GM19395 (cell line): ENCODE measurements around the gene ZNF573.
A peak's percentile ranks its signal among the peaks of the same experiment; 100 is the strongest.
"Not testable (repeated sequence)": the region's sequence is repeated elsewhere in the genome, so short reads cannot be mapped to it uniquely, and the experiment has no call there.

Experiments
- ATAC-seq: cut with Tn5 transposase; IDR thresholded peaks from one replicate; pipeline ENCODE4 v1.9.1; 2021; ENCODE audit warnings: mild to moderate bottlenecking, moderate library complexity; ENCODE audit not compliant: unreplicated experiment

ZNF573 gene

DNA sequence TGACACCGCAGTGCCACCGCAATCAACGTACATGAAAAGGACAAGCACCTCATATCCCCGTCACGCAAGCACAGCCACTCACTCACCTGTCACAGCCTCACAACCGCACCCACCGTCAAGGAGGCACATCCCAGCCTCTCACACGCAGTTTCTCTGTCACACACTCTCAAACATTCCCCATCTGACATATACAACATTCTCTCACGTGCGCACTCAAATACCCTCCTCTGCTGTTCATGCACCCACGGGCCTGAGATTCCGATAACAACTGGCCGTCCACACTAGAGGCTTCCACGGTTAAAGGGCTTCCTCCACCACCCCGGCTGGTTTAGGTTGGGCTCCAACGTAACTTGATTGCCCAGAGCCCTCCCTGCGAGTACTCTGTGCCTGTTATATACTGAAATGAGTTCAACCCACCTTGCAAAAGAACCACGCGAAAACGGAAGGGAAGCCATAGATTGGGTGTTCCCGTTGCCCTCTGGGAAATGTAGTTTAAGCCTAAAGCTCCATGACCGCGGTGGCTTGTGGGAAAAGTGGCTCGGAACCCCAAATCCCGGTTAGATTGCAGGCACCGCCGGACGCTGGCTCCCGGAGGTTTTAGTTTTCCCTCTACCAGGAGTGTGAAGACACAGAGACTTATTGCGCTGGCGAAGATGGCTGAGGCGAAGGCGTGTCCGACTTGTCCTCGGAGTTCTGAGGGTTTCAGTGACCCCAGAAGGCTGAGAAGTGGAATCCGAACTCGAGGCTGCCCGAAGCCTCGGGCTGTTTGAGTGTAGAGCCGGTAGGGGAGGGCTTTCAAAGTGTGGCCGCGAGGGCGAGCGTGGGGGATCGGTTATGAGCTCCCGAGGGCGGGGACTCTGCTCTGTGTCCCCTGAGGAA is at the start of gene ZNF573:
Gene ZNF573 (minus strand): TSS at position 460 of the 879 bp plus-strand sequence. CDS start 5,857 bp downstream, outside the sequence.
- ATAC-seq: peak; percentile 90

DNA sequence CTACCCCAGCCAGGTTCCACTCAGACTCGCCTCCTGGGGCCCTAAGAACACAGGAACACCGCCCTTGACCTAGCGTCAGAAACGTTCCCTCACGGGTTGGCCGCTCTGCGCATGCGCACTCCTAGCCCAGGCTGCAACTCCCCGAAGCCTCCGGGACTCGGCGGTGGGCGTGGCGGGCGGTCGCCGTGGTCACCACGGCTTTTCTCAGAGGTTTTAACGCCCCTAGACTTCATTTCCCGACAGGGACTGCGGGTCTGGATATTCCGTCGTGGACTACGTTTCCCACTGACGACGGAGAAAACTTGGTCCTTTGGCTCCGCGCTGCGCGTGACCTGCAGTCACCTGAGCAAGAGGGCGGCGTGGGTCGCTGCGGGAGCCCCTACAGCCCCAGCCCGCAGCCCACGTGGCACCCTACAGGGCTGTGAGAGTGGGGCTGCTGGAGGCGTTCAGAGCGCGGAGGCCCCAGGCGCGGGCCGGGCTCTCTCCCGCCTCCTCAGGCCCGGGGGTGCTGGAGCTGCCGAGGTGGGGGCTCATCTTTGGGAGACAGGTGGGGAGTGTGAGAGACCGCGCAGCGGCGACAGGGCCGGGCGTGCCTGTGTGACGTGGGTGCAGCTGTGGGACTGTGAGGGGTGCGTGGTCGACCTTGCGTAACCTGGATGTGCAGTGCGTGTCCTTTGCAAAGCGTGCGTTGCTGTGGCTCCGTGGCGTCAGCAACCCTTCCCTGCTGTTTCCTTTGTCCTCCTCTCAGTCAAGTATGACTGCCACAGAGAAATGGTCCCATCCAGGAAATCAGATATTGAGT is 38.0 kb upstream of the ZNF573 start:
- ATAC-seq: no peak

DNA sequence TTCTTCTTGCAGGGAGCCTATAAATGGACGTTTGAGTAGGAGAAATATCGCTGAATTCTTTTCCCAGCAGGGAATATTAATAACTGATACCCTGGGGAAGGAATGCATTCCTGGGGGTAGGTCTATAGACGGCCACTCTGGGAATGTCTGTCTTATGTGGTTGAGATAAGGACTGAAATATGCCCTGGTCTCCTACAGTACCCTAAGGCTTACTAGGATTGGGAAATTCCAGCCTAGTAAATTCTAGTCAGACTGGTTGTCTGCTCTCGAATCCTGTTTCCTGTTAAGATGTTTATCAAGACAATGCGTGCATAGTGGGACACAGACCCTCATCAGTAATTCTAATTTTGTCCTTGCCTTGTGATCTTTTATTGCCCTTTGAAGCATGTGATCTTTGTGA is 36.2 kb upstream of the ZNF573 start:
- not testable (repeated sequence) for ATAC-seq

DNA sequence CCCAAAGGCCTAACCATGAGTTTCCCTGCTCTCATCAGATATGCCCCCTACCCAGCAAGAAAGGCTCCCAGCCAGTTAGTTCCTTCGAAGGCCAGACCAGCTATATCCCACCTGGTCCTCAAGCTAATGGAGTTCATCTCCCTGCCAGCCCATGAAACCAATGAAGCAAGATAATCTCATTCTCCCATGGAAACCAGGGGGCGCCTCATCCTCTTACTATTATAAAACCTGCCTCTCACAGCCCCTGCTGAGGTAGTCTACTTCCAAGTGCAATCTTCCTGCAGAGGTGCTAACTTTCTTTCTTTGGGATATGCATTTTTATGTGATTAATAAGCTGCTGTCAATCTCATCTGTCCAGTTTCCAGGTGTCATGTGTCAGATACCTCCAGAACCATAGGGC is 34.0 kb upstream of the ZNF573 start:
- no peak for ATAC-seq

DNA sequence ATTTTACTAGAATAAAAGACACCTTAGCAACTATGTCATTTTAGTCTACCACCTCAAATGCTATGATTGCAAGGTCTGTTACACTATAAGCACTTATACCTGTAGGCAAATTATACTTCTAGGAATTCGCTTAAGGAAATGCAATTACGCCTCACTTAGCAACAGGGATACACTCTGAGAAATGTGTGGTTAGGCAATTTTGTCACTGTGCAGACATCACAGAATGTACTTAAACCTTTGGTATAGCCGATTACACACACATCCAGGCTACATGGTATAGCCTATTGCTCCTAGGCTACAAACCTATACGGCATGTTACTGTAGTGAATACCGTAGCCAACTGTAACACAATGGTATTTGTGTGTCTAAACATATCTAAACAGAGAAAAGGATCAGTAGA is 30.0 kb upstream of the ZNF573 start:
- no peak for ATAC-seq

DNA sequence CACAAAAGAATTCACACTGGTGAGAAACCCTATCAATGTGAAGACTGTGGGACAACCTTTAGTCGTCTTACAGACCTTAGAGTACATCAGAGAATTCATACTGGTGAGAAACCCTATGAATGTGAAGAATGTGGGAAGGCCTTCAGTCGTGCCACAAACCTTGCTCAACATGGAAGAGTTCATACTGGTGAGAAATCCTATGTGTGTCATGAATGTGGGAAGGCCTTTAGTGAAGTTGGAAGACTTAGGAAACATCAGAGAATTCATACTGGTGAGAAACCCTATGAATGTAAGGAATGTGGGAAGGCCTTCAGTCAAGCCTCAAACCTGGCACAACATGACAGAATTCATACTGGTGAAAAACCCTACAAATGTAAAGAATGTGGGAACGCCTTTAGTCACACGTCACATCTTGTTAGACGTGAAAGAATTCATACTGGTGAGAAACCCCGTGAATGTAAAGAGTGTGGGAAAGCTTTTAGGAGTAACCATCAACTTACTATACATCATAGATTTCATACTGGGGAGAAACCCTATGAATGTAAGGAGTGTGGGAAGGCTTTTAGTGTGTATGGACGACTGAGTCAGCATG is 24.0 kb upstream of the ZNF573 start:
- no peak for ATAC-seq

DNA sequence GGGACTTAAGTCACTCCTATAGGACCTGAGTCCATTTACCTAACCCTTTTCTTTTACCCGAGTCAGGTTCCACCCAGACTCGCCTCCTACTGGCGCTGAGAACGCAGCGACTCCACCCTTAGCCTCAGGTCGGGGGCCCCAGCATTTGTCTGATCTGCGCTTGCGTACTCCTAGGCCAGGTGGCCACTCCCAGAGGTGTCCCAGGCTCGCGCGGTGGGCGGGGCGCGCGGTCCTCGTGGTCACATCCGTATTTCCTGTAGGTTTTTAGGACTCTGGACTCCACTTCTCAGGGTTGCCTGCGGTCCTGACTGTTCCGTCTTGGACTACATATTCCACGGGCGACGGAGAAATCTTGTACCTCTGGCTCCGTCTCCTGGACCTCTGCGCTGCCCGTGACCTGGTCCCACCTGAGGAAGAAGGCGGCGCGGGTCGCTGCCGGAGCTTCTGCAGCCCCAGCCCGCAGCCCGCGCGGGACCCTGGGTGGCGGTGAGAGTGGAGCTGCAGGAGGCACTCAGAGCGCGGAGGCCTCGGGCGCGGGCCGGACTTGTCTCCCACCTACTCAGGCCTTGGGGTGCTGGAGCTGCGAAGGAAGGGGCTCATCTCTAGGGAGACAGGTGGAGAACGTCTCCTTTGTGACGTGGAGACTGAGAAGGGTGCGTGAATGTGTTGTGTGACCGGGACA is 11.0 kb upstream of the ZNF573 start:
- ATAC-seq: no peak

DNA sequence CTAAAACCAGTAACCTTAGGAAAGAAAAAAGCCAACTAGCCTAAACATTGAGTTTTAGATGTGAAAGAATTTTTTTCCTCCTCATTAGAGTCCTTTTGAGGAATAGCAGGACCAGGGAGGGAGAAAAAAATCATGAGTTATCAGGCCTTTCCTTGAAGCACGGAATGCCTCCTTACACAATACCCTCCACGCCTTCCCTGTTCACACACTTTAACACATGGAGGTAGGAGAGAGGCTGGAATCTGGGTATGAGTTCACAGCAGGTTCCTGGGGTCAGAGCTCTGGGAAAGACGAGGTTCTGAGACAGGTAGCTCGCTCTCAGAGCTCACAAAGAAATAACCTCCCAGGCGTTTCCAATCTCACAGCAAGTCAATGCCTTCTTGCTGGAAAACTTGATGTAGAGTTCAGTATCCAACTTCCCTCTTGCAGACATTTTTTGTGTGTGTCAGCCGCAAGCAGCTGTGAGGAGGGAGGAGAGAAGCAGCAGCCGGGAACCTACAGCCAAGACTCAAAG is 716 bp downstream of the ZNF573 start:
- ATAC-seq: no peak

DNA sequence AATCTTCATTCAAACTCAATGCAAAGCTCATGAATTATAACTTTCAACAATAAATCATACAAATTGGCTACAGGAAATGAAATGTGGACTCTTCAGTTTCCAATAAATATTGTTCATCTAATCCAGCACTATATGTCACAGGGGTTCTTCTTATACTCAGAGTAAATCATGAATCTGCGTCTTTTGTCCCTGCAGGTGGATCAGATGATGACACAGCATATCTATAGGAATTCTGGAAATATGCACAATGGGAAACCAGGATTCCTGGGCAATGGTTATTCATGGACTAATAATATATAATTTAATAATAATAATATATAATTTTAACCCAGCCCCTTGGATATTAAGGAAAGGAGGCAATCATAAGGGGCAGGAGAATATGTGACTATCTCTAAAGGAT is 8.4 kb downstream of the ZNF573 start:
- ATAC-seq: no peak

DNA sequence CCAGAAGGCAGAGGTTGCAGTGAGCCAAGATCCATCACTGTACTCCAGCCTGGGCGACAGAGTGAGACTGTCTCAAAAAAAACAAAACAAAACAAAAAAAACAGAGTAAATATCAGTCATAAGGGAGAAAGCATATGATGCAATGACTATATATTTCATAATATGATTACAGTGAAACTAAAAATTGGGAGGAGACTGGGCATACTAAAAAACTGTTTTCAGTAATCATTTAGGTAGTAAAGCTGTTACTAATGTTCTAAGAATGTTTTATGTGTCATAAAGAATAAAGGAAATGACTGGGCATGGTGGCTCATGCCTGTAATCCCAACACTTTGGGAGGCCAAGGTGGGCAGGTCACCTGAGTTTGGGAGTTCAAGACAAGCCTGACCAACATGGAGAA is 15.9 kb downstream of the ZNF573 start:
- ATAC-seq: no peak

DNA sequence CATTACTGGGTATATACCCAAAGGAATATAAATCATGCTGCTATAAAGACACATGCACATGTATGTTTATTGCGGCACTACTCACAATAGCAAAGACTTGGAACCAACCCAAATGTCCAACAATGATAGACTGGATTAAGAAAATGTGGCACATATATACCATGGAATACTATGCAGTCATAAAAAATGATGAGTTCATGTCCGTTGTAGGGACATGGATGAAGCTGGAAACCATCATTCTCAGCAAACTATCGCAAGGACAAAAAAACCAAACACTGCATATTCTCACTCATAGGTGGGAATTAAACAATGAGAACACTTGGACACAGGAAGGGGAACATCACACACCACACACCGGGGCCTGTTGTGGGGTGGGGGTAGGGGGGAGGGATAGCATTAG is 21.7 kb downstream of the ZNF573 start:
- ATAC-seq: not testable (repeated sequence)

DNA sequence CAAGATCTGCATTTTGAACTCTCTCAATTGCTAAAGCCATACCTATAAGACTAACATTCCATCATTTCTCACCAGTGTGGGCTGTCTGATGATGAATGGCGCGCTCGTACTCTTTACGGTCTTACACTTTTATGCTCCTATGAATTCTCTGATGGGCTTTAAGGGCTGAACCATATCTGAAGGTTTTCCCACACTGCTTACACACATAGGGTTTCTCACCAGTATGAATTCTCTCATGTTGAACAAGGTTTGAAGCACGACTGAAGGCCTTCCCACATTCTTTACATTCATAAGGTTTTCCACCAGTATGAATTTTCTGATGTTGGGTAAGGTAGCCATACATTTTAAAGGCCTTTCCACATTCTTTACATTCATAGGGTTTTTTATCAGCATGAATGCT is 41.0 kb downstream of the ZNF573 start:
- no peak for ATAC-seq

DNA sequence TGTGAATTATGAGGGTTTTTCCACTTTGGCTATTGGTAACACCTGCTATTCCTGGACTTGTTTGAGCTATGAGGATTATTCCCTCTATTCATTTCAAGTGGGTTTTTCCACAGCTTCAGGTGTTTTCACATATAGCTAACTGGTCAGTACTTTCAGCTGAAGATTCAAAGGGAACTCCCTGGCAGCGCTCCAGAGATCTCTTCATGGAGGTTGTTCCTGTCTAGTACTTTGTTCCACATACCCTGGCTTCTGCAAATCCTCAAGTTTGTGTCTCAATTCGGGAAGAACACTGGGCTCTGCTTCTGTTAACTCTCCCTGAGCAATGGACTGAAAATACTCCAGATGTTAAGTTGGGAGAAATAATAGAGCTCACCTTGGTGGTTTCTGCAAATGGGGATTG is 54.2 kb downstream of the ZNF573 start:
- no peak for ATAC-seq

DNA sequence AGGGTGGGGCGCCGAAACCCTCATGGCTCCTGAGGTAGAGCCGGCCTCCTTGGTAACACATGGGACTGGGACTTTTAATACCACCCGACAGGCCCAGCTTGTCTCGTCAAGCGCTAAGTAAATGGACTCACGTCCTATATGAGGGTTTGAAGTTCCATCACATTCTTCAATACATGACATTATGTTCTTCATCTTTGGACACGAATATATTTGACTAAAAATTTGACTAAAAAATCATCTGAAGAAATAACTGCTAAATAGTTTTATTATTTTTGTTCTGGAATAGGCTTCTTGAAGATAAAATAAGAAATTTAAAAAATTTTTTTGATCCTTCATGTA is 59.5 kb downstream of the ZNF573 start:
- no peak for ATAC-seq

DNA sequence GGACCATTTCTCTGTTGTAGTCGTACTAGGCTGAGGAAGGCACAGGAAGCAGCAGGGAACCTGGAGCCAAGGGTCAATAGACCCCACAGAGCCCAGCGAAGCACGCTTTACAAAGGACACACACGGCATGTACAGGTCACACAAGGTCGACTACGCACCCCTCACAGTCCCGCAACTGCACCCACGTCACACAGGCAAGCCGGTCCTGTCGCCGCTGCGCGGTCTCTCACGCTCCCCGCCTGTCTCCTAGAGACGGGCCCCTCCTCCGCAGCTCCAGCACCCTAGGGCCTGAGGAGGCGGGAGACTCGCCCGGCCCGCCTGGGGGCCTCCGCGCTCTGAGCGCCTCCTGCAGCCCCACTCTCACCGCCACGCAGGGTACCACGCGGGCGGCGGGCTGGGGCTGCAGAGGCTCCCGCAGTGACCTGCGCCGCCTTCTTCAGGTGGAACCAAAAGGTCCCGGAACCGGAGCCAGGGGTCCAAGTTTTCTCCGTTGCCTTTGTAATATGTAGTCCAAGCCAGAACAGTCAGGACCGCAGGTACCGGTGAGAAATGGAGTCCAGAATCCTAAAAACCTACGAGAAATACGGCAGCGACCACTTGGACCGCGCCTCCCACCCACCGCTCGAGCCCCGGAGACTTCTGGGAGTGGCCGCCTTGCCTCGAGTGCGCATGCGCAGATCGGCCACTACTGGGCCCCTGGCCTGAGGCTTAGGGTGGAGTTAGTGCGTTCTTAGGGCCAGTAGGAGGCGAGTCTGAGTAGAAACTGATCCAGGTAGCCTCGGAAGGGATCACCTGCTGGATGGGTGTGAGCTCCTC is 60.1 kb downstream of the ZNF573 start, which contains the start of gene ZNF607:
Gene ZNF607 (minus strand): TSS at position 651 of the 816 bp plus-strand sequence. CDS start 8,143 bp downstream, outside the sequence.
- ATAC-seq: peak; percentile 97

DNA sequence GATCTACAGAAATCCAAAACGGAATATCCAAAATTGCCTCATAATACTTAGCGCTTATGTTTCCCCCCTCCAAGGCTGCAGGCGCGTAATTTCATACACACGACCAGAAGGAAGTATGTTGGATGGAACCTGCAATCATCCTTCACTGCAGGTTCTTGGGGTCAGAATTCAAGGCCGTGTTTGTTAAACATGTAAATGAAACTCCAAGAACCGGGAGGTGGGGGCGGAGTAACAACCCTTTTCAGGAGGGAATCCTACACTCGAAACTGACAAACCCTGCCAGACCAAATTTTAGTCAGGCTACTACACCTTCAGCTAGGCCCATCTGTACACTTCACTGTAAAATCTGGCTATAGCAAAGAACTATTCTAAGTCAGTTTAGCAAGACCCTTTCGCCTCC is 61.1 kb downstream of the ZNF573 start:
- ATAC-seq: no peak

DNA sequence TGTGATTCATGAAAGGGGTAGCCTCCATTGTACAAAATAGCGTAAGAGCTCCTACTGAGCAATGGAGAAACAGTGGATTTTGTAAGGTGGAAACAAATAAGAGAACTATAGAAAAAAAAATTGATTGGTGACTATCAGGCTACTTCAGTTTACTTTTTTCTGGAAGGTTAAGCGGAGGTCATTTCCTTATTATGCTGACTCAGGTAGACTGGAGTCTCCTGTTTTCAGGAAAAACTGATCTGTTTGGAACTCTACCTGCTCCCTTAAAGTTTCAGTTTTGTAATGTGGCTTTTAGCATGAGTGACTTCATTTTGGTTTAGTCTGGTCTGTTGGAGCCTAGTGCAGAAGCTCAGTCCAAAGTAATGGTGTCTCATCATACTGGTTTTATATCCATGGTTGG is 63.2 kb downstream of the ZNF573 start:
- ATAC-seq: no peak

DNA sequence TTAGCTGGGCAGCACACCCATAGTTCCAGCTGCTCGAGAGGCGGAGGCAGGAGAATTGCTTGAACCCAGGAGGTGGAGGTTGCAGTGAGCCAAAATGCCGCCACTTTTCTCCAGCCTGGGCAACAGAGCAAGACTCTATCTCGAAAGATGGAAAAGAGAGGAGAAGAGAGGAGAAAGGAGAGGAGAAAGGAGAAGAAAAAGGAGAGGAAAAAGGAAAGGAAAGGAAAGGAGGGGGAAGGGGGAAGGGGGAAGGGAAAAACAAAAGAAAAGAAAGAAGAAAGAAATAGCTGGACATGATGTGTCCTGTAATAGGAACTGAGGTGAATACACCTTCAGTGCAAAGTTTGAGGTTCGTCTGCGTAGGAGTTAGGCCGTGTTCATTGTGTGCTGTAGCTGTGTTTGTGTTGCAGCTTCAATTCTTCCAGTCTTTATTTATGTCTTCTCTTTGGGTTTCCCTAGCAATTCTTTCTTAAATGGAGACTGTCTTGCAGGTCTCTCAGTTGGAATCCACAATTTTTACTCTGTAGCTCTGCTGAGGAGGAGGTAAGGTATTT is 73.3 kb downstream of the ZNF573 start:
- ATAC-seq: no peak

DNA sequence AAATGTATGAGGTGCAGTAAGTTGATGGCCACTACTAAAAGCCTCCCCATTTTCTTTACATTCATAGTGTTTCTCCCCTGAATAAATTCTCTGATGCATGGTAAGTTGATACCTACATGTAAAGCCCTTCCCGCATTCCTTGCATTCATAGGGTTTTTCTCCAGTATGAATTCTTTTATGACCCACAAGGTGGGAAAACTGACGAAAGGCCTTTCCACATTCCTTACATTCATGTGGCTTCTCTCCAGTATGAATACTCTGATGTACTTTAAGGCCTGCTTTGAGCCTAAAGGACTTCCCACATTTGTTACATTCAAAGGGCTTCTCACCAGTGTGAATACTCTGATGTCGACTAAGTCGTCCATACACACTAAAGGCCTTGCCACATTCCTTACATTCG is 80.3 kb downstream of the ZNF573 start:
- no peak for ATAC-seq

DNA sequence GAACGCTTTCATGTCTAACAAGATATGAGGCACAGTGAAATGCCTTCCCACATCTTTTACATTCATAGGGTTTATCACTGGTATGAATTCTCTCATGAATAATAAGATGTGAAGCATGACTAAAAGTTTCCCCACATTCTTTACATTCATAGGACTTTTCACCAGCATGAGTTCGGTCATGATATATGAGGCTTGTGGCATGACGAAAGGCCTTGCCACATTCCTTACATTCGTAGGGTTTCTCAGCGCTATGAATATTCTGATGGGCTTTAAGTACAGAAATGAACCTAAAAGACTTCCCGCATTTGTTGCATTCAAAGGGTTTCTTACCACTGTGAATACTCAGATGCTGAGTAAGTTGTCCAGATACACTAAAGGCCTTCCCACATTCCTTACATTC is 81.2 kb downstream of the ZNF573 start:
- no peak for ATAC-seq
